D721Med (cell line): ENCODE data around the gene ATP6V1F.

Experiments used
- DNase-seq: peaks from one replicate; pipeline ENCODE4 v3.0.0; 2011; ENCODE audit warnings: low spot score; ENCODE audit not compliant: insufficient read length
- FAIRE-seq: peaks from 2 replicates; lab custom pipeline; 2011; peaks lifted over from hg19 to GRCh38; lab: Jason Lieb, UNC
- TF ChIP-seq, protein P1 (sequence below): IDR thresholded peaks from 2 replicates; pipeline ENCODE4 v1.5.1; 2012; ENCODE audit warnings: mild to moderate bottlenecking, control low read depth; ENCODE audit not compliant: insufficient read depth; ENCODE audit errors: missing control alignments

The ATP6V1F gene

DNA sequence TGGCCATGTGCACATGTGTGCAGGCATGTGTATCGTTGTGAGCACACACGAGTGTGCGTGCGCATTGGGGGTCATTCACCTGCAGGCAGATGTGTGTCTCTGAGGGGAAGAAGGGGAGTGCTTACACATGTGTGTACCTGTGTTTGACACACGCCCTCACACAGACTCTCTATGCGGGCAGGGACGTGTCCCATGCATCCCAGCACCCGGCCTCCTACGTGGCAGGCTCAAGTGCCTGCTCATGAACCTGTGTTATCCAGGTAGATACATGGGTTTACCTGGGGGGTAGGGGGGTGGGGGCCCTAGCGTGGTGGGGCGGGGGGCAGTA lies 29.2 kb downstream of the ATP6V1F start:
- FAIRE-seq (no peak), DNase-seq (no peak)
- TF ChIP-seq, protein P1, sequence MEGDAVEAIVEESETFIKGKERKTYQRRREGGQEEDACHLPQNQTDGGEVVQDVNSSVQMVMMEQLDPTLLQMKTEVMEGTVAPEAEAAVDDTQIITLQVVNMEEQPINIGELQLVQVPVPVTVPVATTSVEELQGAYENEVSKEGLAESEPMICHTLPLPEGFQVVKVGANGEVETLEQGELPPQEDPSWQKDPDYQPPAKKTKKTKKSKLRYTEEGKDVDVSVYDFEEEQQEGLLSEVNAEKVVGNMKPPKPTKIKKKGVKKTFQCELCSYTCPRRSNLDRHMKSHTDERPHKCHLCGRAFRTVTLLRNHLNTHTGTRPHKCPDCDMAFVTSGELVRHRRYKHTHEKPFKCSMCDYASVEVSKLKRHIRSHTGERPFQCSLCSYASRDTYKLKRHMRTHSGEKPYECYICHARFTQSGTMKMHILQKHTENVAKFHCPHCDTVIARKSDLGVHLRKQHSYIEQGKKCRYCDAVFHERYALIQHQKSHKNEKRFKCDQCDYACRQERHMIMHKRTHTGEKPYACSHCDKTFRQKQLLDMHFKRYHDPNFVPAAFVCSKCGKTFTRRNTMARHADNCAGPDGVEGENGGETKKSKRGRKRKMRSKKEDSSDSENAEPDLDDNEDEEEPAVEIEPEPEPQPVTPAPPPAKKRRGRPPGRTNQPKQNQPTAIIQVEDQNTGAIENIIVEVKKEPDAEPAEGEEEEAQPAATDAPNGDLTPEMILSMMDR, result no peak

- DNase-seq (no peak), FAIRE-seq (no peak)
- TF ChIP-seq, protein P1, result no peak
Observed at GRCh38 chr7:128892521-128893250, 30.0 kb downstream of the ATP6V1F start.

DNA sequence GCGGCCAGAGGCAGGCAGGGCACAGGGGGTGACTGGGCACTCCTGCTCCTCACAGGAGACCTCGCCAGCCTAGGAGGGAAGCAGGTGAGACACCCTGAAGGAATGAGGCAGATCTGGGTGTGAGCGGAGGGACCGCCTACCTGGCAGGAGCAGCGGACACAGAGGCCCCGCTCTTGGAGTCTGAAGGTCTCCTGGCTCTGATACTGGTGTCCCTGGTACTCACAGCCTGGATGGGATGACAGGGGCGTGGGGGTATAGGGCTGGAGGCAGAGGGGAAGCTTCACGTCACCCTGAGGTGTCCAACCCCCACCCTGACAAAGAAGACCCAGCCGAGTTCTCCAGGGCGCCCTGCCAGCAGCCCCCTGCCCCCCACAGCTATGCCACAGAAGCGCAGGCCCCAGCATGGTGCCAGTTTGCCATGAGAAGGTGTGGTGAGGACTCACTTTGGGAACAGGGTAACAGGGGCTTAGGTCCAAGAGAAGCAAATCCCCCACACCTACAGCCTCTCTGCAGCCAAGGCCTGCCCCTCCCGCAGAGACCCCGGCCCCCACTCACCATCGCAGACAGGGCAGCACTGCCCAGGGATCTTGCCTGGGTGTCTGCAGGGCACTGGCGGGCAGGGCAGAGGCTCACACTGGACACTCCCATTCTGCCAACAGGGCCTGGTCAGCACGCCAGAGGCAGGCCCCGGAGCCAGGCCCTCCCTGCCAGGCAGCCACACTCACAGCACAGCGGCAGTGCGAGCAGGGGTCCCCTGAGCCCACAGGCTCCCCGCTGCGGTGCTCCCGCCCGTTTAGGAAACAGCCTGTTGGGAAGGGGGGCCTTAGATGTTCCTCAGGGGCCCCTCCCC lies 30.8 kb downstream of the ATP6V1F start:
- FAIRE-seq (no peak), DNase-seq (no peak)
- TF ChIP-seq, protein P1, result no peak

GRCh38 chr7:128894101-128894440 lies 31.4 kb downstream of the ATP6V1F start:
- FAIRE-seq (no peak), DNase-seq (no peak)
- TF ChIP-seq, protein P1, result no peak

DNA sequence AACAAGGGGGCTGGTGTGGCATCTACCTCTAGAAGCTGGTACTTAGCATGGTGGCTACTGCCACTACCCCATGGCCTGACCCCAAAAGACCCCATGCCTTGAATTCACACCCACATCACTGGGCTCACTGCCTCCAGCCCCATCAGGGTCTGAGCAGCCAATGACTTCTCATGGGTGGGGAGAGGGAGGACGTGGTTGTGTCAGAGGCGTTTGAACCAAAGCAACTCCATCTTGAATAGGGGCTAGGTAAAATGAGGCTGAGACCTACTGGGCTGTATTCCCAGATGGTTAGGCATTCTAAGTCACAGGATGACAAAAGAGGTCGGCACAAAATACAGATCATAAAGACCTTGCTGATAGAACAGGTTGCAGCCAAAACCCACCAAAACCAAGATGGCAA lies 32.7 kb downstream of the ATP6V1F start:
- no peak for DNase-seq
- TF ChIP-seq, protein P1, result no peak
- FAIRE-seq, result no peak

DNA sequence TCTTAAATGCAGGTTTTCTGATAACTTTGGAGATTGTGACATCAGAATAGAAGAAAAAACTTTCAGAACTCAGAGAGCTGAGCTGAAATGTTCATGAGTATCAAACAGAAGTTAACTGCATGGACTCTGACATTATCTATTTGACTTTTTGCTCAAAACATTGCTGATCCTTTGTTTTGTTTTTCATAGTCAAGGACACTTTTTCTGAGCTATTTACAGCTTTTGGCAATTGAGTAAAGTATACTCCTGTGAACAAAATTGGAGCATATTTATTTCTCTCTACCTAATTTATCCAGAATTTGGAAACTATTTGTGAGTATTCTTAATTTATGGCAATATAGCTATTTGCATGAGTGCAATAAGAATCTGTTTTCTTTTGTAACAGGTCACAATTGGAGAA lies 36.7 kb downstream of the ATP6V1F start:
- DNase-seq (no peak), FAIRE-seq (no peak)
- TF ChIP-seq, protein P1, result no peak

- FAIRE-seq (no peak), DNase-seq (no peak)
- TF ChIP-seq, protein P1, result no peak
Observed at GRCh38 chr7:128900237-128900636, 37.6 kb downstream of the ATP6V1F start.
